Measurements from ENCODE around the gene LYRM4.

GRCh38 chr6:5153186-5153585, 107.6 kb downstream of the LYRM4 start:
- TF ChIP-seq, protein P1, sequence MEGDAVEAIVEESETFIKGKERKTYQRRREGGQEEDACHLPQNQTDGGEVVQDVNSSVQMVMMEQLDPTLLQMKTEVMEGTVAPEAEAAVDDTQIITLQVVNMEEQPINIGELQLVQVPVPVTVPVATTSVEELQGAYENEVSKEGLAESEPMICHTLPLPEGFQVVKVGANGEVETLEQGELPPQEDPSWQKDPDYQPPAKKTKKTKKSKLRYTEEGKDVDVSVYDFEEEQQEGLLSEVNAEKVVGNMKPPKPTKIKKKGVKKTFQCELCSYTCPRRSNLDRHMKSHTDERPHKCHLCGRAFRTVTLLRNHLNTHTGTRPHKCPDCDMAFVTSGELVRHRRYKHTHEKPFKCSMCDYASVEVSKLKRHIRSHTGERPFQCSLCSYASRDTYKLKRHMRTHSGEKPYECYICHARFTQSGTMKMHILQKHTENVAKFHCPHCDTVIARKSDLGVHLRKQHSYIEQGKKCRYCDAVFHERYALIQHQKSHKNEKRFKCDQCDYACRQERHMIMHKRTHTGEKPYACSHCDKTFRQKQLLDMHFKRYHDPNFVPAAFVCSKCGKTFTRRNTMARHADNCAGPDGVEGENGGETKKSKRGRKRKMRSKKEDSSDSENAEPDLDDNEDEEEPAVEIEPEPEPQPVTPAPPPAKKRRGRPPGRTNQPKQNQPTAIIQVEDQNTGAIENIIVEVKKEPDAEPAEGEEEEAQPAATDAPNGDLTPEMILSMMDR (IDR thresholded peaks at IDR 0.05): no peak
- no peak for TF ChIP-seq POLR2A (IDR thresholded peaks at IDR 0.05)
